ENCODE measurements around the gene CCDC112.

The CCDC112 gene

DNA sequence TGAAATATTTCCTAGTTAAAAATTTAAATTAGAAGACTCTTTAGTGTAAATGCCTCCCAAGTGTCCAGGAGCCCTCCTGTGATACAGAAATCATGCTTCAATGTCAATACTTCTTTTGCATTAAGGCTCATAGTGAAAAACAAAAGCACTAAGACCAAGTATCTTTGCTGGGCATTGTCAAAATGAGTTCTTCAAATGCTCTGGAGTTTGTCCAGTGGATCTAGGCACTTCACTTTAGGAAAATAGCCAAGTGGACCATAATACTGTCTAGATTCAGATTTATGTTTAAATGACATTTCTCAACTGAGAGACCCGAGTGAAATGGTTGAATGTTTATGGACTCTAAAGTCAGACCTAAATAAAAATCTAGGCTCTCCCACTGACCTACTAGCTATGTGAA lies 21.3 kb upstream of the CCDC112 start:
- no peak for DNase-seq (ENCODE audit: low read depth in 2 of 2)

DNA sequence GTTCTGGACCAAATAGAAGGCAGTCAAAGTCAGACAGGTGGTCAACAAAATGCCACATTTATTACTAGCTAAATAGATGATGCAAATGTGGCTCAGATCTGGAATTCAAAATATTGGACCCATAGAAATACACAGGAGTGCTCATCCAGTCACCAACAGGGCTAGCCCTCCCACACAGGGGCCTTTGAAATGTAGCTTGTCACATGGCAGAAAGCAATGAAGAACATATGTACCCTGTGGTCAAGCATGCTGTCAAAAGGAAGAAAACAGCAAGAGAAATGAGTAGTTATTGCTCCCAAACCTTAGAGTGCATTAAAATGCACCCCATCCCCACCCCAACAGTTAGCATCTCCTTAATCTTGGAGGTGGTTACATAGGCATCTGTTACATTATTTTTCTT lies 20.9 kb upstream of the CCDC112 start:
- no peak for DNase-seq (ENCODE audit: low read depth in 2 of 2)

- DNase-seq (ENCODE audit: low read depth in 2 of 2) = no peak
These were observed 17.2 kb upstream of the CCDC112 start for GRCh38 chr5:115313632-115314031.

GRCh38 chr5:115313052-115313451 lies 16.6 kb upstream of the CCDC112 start:
- DNase-seq (ENCODE audit: low read depth in 2 of 2) = no peak

GRCh38 chr5:115309751-115310370 lies 13.4 kb upstream of the CCDC112 start:
- no peak for DNase-seq (ENCODE audit: low read depth in 2 of 2)

DNA sequence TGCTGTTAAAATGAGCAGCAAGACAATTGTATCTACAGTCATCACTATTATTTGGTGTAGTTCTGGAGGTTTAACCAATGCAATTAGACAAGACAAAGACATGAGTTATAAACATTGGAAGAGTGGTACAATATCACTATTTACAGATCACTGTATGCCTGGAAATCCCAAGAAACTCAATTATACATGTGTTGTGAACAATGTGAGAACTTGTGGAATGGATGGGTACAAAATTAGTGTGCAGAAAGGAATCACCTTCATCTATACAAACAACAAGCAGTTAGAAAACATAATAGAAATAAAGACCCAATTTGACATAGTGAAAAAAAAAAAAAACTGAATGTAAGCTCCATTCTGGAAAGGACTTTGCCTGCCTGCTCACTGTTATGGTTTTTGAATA lies 12.4 kb upstream of the CCDC112 start:
- no peak for DNase-seq (ENCODE audit: low read depth in 2 of 2)

- no peak for DNase-seq (ENCODE audit: low read depth in 2 of 2)
These were observed 9.6 kb upstream of the CCDC112 start for GRCh38 chr5:115306011-115306536.

- no peak for DNase-seq (ENCODE audit: low read depth in 2 of 2)
These were observed 8.0 kb upstream of the CCDC112 start for GRCh38 chr5:115304496-115304895.

DNA sequence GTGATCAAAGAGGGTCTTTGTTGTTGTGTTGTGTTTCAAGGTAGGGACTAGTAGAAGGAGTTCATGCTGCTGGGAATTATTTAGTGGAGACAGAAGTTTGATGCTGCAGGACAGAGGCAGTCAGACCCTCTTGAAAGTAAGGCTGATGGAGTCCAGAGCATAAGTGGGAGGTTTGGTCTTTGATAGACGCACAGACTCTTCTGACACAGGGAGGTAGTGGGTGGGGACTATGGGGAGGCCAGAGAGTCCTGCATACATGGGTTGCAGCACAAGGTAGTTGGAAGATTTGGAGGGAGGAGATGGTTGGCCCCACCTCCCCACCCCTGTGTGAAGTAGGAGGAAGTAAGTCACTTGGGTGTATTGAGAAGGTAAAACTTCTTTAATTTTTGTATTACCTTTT lies 2.4 kb upstream of the CCDC112 start:
- DNase-seq (ENCODE audit: low read depth in 2 of 2) = no peak

DNA sequence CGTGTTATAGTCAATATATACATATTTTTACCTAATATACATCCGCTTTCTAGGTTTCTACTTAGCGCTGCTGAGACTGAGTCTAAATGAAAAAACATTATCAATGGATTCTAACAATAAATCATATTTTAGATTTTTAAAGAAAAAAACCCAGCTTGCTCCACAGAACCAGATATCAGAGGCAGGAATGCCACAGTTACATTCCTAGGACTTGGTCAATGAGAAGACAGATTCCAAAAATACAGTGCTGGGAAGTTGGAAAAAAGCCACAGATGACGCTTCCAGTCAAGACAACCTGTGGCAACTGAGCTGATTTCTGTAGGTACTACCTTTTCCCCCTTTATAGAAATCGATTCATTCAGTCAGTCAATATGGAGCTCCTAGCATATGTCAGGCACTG lies 577 bp upstream of the CCDC112 start:
- DNase-seq (ENCODE audit: low read depth in 2 of 2) = no peak

- no peak for DNase-seq (ENCODE audit: low read depth in 2 of 2)
These were observed 704 bp downstream of the CCDC112 start for GRCh38 chr5:115295777-115296123.

- DNase-seq (ENCODE audit: low read depth in 2 of 2) = no peak
These were observed 5.1 kb downstream of the CCDC112 start for GRCh38 chr5:115291397-115291796.

- no peak for DNase-seq (ENCODE audit: low read depth in 2 of 2)
These were observed 7.3 kb downstream of the CCDC112 start for GRCh38 chr5:115289104-115289503.

DNA sequence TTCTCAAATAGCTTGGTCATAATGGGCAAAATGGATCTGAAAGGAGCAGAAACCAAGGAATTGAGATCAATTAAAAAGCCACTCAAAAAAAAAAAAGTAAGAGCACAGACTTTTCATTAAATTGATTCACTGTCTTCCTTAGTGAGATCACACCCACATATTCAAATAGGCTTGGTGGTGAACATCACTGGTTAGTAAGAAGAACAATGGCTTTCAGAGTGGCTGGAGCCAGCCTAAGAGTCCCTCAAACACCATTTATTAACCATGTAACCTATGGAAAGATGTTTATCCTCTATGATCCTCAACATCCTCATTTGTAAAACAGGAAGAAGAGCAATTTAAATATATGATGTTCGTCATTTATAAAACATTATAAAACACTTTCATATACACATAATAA lies 12.4 kb downstream of the CCDC112 start:
- DNase-seq (ENCODE audit: low read depth in 2 of 2) = no peak

DNA sequence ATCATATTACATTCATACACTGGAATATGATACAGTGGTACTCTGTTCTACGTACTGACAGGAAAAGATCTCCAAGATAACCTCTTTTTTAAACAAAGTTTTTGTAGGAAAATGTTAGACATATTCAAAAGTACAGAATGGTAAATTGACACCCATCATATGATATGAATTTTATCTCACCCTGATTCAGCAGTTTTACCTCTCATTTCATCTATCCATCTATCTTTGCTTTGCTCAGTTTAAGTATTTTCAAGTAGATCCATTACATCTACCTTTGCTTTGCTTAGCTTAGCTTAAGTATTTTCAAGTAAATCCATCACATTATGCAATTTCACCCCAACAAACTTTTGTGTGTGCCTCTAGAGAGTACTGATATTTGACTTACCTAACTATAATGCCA lies 14.3 kb downstream of the CCDC112 start:
- DNase-seq (ENCODE audit: low read depth in 2 of 2) = no peak

GRCh38 chr5:115274584-115274983 lies 21.9 kb downstream of the CCDC112 start:
- no peak for DNase-seq (ENCODE audit: low read depth in 2 of 2)

DNA sequence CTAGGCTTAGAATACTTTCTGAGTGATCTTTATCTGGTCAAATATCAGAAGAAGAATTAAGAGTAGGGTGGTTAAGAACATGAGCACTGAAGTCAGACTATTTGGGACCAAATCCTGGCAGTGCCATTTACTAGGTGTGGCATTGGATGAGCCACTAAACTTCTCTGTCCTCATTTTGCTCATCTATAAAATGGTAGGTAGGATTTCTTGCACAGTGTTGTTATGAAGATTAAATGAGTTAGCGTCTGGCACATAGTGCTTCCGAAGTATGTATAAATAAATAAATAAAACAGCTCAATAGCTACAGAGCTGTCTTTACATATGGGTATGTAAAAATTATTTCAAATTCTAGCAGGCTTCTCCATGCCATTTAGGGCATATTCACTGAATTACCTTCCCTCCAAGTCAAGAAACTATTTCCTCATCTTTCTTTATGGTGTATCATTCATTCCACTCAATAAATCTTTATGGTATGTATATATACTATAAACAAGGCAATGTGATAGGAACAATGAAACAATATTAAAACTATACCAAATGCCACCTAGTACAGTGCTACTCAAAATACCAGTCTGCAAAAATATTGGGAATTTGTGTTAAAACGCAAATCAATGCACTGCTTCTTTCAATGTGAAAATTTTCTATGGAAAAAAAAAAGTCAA lies 24.0 kb downstream of the CCDC112 start:
- no peak for DNase-seq (ENCODE audit: low read depth in 2 of 2)

DNA sequence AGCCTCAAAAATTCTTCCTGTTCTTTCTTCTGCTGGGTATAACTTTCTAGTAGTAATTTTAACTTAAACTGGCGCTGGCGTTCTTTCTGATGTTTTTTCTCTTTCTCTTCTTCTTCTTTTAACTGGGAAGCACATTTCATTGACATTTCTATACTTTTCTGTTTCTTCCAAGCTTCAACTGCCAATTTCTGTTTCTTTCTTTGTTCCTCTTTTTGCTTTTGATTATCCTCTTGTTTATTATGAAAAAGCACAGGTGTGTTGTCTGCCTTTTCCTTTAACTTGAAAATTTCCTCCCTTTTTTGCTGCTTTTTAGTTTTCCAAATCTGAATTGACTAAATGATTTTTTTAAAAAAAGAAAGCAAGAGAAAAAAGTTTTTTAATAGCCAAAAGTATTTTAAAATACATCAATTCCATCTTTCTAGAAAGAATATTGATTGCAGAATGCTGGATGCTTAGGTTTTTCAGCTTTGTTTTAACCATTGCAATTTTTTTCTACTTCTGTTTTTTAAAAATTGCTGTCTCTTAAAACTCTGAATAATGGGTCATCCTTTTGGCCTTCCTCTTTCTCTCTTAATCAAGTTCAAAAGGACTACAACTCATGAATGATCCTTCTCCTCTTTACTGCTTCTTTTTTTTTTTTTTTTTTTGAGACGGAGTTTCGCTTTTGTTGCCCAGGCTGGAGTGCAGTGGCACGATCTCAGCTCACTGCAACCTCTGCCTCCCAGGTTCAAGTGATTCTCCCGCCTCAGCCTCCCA lies 25.0 kb downstream of the CCDC112 start:
- no peak for DNase-seq (ENCODE audit: low read depth in 2 of 2)

- DNase-seq (ENCODE audit: low read depth in 2 of 2) = no peak
These were observed 28.8 kb downstream of the CCDC112 start for GRCh38 chr5:115267617-115268016.

DNA sequence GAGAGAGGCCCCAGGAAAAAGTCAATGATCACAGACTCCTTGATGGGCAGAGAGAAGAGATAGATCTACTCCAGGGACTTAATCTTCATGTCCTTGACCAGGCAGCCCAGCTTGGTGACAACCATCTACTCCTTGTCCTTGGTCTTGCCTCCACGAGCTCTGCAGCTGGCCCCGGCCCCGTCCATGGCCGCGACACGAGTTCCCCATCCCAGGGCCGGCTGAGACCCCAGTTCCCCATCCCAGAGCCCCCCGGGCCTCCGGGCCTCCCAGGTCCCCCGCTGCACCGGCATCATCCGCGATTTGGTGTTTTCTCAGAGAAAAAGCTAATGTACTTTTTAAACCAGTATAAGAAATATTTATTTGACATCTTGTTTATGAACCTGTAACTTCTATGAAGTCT lies 31.2 kb downstream of the CCDC112 start:
- DNase-seq (ENCODE audit: low read depth in 2 of 2) = no peak

DNA sequence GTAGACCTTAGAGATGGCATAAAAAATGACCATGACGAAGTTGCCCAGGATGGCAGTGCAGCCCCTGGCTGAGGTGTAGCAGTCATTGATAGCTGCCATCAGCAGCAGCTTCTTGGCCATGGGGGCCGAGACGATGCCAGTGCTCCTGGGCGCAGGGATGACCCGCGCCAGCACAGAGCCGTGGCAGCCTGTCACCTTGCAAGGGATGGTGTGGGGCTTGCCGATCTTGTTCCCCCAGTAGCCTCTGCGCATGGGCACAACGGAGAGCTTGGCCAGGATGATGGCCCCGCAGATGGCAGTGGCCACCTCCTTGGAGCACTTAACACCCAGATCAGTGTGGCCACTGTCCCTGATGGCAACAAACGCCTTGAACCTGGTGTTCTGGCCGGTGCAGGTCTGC lies 31.7 kb downstream of the CCDC112 start:
- DNase-seq (ENCODE audit: low read depth in 2 of 2) = no peak

- DNase-seq (ENCODE audit: low read depth in 2 of 2) = no peak
These were observed 33.4 kb downstream of the CCDC112 start for GRCh38 chr5:115263078-115263380.
